GM18526 (cell line): ENCODE results near the gene CPSF3.

Source experiments
- POLR2A ChIP-seq: IDR thresholded peaks from 3 replicates; pipeline ENCODE4 v1.6.1; 2011; ENCODE audit not compliant: insufficient read length; ENCODE audit errors: extremely low read depth

The CPSF3 gene

DNA sequence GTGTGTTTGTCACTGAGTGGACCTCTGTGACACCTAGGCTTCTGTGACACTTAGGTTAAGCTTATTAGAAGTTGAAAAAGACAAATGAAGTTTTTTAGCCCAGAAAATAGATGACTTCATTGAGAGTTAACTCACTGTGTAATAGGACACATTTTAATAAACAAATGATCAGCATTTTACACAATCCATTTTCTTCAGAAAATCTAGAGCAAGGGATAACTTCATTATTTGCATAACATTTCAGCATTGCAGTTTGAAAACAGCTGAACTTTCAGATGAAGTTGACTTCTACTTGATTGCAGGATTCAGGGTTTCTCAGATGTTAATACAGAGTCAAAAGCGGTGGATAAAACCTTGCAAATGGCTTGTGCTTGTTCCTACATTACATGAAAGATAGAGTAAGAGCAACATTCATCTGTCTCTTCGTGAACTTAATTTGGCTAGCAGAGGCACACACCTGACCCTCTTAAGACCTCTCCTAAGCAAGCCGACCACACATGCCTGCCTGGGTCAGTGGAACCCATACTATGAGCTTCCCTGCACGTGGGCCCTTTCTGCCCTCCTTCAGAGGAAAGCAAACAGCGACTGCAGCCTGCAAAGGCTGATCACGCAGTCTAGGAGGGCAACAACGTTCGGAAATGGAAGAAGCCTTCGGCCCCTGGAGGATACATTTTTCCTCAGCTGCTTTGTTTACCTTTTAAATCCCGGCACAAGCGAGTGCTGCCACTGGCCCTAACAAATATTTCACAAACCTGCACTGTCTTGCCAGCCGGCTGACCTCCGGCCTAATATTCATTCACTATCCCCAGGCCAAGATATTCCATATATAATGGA lies 16.7 kb upstream of the CPSF3 start:
- no peak for TF ChIP-seq POLR2A

DNA sequence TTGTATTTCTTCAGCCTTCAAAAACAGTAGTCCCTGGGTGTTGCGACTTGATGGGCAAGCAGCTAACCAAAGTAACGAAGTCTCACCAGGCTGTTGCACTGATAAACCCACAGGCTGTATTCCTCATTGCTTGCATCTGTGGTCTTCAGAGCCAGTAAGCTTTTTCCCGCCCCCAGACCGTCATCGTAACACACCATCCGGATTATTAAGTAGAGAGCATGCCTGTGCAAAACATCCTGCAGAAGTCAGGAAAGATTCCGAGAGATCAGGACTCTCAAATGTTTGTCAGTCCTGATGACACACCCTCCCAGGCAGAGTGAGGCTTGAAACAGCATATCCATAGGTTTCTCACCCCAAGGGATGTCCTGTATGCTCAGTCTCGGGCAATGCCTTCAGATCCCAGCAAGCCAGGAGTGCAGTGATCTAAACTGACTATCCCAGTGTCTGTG lies 16.1 kb upstream of the CPSF3 start:
- TF ChIP-seq POLR2A: no peak

DNA sequence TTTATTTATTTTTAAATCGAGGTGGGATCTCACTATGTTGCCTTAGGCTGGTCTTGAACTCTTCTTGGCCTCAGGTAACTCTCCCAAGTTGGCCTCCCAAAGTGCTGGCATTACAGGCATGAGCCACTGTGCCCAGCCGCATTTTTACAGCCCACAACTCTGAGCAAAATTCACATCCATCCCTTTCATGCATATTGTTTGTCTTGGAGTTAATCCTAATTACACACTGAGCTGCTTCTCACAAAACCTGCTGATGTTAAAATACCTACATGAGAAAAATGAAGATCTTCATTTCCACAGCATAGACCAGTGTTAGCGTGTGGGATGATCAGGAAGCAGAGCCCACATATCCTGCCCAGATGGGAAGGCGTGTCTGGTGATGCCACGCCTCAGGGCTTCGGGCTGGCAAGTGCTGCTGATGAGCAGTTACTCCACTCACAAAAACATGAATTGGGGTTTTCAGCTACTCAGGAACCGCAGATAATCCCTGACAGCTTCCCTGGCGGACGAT lies 14.8 kb upstream of the CPSF3 start:
- no peak for TF ChIP-seq POLR2A

DNA sequence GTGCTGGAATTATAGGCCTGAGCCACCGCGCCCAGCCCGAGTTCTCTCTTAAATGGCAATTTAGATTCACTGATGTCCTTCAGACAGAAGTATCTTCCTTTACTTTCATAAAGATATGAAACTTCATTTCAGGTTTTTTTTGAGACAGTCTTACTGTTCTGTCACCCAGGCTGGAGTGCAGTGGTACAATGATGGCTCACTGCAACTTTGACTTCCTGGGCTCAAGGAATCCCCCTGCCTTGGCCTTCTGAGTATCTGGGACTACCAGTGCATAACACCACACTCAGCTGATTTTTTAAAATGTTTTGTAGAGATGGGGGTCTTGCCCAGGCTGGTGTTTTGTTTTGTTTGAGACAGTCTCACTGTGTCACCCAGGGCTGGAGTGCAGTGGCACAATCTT lies 13.3 kb upstream of the CPSF3 start:
- no peak for TF ChIP-seq POLR2A

- TF ChIP-seq POLR2A: no peak
Measured at GRCh38 chr2:9412781-9413180, 10.7 kb upstream of the CPSF3 start.

- TF ChIP-seq POLR2A: no peak
Measured at GRCh38 chr2:9415516-9416169, 7.8 kb upstream of the CPSF3 start.

GRCh38 chr2:9416267-9416961 lies 7.0 kb upstream of the CPSF3 start:
- no peak for TF ChIP-seq POLR2A

GRCh38 chr2:9416962-9417316 lies 6.5 kb upstream of the CPSF3 start:
- TF ChIP-seq POLR2A: no peak

DNA sequence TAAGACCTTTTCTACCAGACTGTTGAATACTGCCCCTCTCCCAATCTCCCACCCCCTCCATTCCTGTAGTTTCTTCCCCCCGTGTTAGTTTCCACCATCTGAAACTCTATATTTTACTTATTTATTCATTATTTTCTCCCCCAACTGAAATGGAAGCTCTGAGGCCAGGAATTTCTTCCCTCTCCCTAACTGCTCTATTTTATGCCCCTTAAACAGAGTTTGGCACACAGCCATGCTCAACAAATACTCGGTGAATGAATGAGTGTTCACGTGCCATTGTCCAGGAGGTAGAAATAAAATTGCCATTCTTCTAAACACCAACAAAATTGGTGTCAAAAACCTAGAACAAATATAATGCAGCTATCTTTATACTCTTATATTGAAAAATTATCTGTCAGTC lies 5.7 kb upstream of the CPSF3 start:
- TF ChIP-seq POLR2A: no peak

GRCh38 chr2:9418746-9419145 lies 4.7 kb upstream of the CPSF3 start:
- TF ChIP-seq POLR2A: no peak

- TF ChIP-seq POLR2A: no peak
Measured at GRCh38 chr2:9419541-9419940, 3.9 kb upstream of the CPSF3 start.

- TF ChIP-seq POLR2A: no peak
Measured at GRCh38 chr2:9420495-9420894, 3.0 kb upstream of the CPSF3 start.

GRCh38 chr2:9422321-9423099 lies 944 bp upstream of the CPSF3 start:
- TF ChIP-seq POLR2A: no peak

DNA sequence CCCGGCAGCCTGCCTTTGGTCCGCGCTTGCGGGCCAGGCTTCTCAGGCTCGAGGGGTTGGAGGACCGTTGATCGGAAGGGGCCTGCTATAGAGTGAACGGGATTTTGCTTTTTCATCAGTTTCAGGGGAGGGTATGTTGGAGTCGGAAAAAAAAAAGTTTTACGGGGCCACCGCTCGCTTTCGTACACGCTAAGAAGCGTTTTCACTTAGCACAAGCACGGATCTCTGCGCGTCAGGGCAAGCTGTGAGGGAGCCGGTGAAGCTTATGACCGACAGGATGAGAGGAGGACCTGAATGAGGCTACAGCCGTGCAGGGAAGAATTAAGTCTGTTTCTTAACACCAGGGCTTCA lies 443 bp downstream of the CPSF3 start:
- TF ChIP-seq POLR2A: no peak
